HG03139 (cell line): ENCODE results near the gene CREB3L1.
"Not testable (repeated sequence)": the region's sequence is repeated elsewhere in the genome, so short reads cannot be mapped to it uniquely, and the experiment has no call there.

Source experiments
- ATAC-seq: cut with Tn5 transposase; IDR thresholded peaks from one replicate; pipeline ENCODE4 v1.9.1; 2021; ENCODE audit not compliant: unreplicated experiment

The CREB3L1 gene

DNA sequence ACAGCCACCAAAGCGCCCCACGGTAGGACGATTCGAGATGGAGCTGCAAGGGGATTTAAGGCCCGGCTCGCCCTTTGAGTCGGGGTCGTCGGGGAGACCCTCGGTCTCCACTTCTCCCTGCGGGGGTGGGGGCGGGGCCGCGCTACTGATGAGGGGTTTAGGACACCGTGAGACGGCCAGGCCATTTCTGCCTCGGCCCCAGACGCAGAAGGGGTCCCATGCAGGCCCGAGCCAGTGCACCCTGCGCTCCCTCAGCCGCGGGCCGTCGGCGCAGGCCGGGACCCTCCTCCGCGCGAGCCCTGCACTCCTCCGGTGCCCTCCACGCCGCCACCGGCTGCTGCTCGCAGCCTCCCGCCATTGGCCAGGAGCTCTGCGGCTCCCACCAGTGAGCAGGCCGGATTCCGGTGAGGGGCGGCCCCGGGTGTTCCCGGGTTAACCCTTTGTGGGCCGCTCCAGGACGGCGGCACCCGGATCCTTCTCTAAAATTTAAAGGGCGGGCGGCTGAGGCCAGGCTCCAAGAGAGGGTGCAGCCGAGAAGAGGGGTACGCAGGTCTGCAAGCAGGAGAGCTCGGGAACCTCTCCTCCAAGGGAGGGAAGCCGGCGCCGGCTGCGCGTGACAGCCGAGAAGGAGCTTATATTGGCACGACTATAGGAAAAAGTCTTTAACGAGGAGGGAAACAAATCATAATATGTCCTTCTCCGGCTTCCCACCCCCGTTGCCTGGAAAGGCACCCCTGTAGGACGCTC lies 18.0 kb downstream of the CREB3L1 start:
- no peak for ATAC-seq

DNA sequence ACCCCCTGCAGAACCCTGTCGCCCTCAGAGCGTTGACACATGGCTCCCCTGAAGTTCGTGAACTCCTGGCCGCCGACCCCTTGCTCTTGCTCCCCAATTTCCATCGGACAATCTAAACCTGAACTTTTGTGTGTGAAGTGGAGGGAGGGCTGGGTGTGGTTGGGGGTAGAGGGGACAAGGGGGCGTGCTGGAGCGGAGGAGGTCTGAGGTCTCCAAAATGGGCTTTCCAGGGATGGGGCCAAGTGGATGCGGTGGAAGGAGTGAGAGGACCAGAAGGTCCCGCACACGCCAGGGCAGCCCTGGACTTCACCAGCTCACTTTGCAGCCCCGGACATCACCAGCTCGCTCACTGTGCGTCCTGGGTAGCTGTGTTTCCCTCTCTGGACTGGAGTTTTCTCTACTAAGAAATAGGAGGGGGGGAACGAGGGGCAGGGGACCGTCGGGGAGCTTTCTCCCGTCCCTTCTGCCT lies 18.6 kb downstream of the CREB3L1 start:
- no peak for ATAC-seq

DNA sequence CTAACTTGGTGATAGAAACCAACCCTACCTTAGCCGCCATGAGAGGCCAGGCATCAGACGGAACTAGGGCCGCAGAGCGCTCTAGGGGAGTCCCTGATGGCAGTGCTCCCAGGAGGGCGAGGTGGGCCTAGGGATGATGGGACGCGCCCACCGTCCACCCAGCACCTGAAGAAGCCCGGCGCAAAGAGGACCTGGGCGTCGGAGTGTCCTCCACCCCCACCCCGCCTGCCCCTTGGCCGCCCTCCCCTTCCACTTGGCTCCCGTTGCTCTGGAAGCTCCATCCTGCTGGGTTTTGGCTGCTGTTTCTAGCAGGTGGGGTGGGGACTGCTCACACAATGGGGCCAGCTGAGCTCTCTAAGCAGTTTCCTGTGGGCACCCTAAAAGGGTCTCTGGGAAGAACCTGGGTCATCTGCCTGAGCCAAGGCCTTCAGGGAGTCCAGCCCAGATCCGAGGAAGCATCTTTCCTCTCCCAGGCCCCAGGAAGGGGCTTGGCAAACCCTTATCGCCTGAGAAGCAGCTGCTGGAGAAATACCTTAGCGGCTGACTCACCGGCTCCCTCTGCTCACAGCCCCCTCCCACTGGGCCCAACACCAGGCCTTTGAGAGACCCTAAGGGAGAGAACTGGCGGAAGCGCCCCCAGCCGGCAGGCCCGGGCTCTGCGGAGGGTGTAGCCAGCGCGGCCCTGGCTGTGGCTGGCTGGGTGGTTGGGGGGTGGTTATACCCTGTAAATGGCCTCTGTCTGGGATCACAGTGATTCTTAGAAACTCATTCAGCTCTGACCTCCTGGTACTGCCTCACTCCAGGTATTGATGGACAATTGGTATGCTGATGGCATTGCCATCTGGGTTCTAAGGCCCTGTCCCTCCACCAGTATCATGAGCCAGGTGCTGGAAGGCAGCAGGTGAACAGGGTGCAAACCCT lies 19.3 kb downstream of the CREB3L1 start:
- no peak for ATAC-seq

GRCh38 chr11:46298699-46299433 lies 21.4 kb downstream of the CREB3L1 start:
- no peak for ATAC-seq

GRCh38 chr11:46299451-46299961 lies 22.0 kb downstream of the CREB3L1 start:
- no peak for ATAC-seq

DNA sequence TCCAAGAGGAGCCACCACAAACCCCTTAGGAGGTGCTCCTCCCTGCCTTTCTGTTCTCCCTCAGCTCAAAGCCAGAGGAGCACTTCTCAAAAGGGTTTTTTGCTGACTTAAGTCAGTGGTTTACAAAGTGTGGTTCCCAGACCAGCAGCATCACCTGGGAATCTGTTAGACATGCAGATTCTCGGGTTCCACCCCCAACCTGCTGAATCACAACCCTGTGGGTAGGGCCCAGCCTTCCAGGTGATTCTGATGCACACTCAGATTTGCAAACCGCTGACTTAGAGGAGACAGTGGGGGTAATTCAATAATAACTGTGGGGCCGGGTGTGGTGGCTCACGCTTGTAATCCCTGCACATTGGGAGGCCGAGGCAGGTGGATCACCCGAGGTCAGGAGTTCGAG lies 22.8 kb downstream of the CREB3L1 start:
- ATAC-seq, result no peak

- no peak for ATAC-seq
Measured at GRCh38 chr11:46302866-46303265, 25.4 kb downstream of the CREB3L1 start.

DNA sequence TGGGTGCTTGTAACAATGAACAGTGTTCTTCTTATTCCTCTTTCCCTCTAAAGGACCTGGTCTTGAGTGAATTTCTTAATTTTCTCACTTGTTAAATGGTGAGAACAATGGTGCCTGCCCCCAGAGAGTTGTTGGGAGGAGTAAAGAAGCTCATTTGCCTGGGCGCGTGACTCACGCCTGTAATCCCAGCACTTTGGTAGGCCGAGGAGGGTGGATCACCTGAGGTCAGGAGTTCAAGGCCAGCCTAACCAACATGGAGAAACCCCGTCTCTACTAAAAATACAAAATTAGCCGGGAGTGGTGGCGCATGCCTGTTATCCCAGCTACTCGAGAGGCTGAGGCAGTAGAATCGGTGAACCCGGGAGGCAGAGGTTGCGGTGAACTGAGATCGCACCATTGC lies 26.6 kb downstream of the CREB3L1 start:
- not testable (repeated sequence) for ATAC-seq

- ATAC-seq, result no peak
Measured at GRCh38 chr11:46304605-46305179, 27.2 kb downstream of the CREB3L1 start.

DNA sequence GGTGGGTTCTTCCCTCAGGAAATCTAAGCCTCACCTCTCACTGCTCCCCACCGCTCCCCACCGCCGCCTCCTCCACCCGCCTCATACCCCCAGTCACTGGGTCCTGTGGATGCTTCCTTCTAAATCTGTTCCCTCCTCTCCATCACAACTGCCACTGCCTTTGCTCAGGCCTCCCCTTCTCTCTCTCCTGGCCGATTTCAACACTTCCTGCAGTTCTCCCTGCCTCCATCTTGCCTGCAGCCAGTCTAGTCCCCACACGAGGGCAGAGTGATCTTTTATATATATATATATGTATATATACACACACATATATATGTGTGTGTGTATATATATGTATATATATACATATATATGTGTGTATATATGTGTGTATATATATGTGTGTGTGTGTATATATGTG lies 27.8 kb downstream of the CREB3L1 start:
- ATAC-seq, result no peak

- no peak for ATAC-seq
Measured at GRCh38 chr11:46306296-46306853, 28.9 kb downstream of the CREB3L1 start.

- ATAC-seq, result no peak
Measured at GRCh38 chr11:46307369-46307768, 29.9 kb downstream of the CREB3L1 start.

GRCh38 chr11:46307785-46308341 lies 30.4 kb downstream of the CREB3L1 start:
- ATAC-seq, result no peak

- no peak for ATAC-seq
Measured at GRCh38 chr11:46308631-46309419, 31.4 kb downstream of the CREB3L1 start.

DNA sequence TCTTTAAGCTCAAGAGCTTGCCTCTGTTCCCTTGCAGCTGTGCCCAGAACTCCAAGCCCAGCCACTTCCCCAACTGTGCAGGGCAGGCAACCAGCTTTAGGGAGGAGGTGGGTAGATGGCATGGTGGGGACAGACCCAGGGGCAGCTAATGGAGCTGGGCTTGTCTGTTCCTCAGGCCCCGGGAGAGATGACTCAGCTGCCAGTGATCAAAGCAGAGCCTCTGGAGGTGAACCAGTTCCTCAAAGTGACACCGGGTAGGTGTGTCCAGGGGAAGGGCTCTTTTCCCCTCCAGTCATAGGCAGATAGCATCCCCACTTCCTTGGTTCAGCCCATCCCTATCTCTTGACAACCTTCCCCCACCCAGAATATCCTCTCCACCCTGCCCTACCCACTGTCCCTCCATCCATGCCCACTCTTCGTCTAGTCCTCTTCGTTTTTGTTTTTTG lies 32.4 kb downstream of the CREB3L1 start:
- ATAC-seq, result no peak

DNA sequence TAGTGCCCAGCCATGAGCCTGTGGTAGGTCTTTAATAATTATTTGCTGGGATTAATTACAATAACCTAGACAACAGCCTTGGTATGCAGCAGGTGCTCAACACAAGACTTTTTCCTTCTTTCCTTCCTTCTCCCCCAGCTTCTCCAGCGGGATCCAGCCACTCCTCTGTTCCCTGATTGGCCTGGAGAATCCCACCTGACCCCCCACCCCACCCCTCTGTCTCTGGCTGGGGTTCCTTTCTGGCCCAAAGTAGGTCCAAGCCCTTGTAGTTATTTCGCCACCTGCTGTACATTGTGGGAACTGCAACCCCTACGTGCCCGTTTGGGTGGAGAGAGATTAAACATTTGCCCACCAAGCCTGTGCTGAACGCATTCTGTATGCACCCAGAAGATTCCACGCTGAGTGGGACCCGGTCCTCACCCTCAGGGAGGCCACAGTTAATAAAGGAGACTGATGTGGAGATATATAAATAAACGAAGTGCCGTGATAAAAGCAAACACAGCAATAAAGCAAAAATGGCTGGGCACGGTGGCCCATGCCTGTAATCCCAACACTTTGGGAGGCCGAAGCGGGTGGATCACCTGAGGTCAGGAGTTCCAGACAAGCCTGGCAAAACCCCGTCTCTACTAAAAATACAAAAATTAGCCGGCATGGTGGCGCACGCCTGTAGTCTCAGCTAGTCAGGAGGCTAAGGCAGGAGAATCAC lies 37.7 kb downstream of the CREB3L1 start:
- ATAC-seq, result no peak

- ATAC-seq, result no peak
Measured at GRCh38 chr11:46315783-46316563, 38.5 kb downstream of the CREB3L1 start.

GRCh38 chr11:46319074-46319453 lies 41.6 kb downstream of the CREB3L1 start:
- no peak for ATAC-seq
